ENCODE data around the gene ELK1.

ELK1 gene

DNA sequence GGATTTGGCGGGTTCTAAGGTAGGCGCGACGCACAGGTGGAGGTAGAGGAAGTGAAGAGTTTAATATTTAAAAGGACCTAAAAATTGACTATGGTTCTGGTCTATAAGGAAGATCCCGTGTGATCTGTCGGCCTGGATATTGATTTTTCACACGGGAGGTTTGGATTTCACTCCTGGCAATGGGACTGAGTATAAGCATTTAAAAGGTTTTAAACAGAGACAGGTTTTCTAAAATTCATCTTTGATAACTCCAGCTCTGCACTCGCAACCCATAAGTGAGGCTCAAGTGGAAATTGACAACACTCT is 9.0 kb upstream of the ELK1 start:
- no peak for DNase-seq (ENCODE audit: low read depth in 1 of 2, low spot score in 1 of 2)
- in situ Hi-C loops (cut with HindIII; ENCODE audit: low pct_unique_long_range_greater_than_20kb, low sequenced_read_pairs), result no loop called here

DNA sequence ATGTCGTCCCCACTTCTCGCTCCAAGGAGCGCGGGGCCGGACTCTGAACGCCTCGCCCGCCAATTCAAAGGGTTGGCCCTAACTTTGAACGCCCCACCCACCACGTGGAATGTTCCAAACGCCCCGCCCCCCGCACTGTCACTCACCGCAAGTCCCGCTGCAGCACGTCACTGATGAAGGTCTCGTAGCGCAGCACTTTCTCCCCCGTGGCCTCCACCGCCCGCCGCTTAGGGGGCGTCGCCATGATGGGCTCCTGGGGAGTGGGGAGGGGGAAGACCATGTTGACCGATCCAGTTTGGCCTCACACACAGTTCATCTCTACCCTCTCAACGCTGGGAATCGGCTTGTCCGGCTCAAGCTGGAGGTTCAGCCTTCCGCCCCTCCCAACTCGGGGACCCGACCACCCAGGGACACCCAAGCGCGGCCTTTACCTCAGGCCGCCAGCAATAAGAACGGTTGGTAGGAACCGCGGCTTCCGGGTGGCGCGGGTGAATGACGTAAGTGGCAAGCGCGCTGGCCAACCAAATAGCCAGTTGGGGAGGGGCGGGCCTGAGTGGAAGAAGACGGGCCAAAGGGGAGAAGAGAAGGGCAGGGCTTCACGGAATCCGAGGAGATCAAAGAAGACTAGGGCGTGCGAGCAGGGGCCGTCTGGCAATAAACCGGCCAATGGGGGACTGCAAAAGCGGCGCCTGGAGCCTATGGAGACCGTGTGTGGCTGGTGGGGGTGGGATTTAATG is 8.5 kb upstream of the ELK1 start, which contains the start of gene UXT:
Gene UXT (minus strand): TSS at position 497 of the 737 bp plus-strand sequence. CDS start 253 bp downstream, at position 244.
- peak; percentile 68 to 98 for DNase-seq (ENCODE audit: low read depth in 1 of 2, low spot score in 1 of 2)
- no peak for TF ChIP-seq JUND (IDR thresholded peaks at IDR 0.05; ENCODE audit: low read depth)
- in situ Hi-C loops (cut with HindIII; ENCODE audit: low pct_unique_long_range_greater_than_20kb, low sequenced_read_pairs), result no loop called here

More for the DNA sequence above, 9.0 kb upstream of the ELK1 start:
- no peak for TF ChIP-seq JUND (IDR thresholded peaks at IDR 0.05; ENCODE audit: low read depth)

GRCh38 chrX:47658301-47658683 is 7.9 kb upstream of the ELK1 start:
- TF ChIP-seq JUND (IDR thresholded peaks at IDR 0.05; ENCODE audit: low read depth), result no peak
- in situ Hi-C loops (cut with HindIII; ENCODE audit: low pct_unique_long_range_greater_than_20kb, low sequenced_read_pairs), result no loop called here
- no peak for DNase-seq (ENCODE audit: low read depth in 1 of 2, low spot score in 1 of 2)

- DNase-seq (ENCODE audit: low read depth in 1 of 2, low spot score in 1 of 2), result no peak
- in situ Hi-C loops (cut with HindIII; ENCODE audit: low pct_unique_long_range_greater_than_20kb, low sequenced_read_pairs), result no loop called here
- TF ChIP-seq JUND (IDR thresholded peaks at IDR 0.05; ENCODE audit: low read depth), result no peak
These were observed 911 bp upstream of the ELK1 start for GRCh38 chrX:47651043-47651905.

DNA sequence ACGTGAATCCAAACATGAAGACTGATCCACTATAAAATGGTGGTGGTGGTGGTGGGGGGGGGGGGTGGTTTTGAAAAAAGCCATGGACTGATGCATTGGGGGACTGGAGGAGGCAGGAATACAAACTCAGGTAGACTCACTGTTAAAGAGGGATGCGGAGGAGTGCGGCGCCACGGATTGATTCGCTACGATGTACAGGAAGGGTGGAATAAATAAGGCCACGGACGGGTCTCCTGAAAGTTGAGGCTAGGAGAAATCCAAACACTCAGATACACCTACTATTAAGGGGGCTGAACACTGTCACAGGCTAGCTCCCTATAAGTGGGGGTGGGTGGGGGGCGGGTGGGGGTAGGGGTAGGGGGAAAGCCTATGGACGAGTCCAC is 591 bp downstream of the ELK1 start:
- in situ Hi-C loops (cut with HindIII; ENCODE audit: low pct_unique_long_range_greater_than_20kb, low sequenced_read_pairs), result no loop called here
- no peak for DNase-seq (ENCODE audit: low read depth in 1 of 2, low spot score in 1 of 2)
- TF ChIP-seq JUND (IDR thresholded peaks at IDR 0.05; ENCODE audit: low read depth), result no peak

DNA sequence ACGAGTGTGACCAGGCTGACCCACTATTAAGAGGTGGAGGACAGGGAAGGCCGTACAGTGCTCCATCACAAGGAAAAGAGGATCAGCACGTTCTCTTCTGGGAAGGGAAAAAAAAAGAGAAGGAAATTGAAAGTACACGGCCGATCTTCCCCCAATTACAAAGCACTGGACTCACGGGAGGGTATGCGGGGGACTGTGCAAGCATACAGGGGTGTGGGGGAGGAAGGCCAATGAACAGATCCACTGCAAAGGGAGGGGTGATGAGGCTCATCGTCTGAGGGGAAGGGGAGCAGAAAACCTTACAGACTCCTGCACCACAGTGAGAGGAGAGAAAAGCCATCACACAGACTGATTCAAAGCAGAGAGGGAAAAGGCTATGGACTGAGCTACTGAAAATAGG is 1.1 kb downstream of the ELK1 start:
- DNase-seq (ENCODE audit: low read depth in 1 of 2, low spot score in 1 of 2), result no peak
- in situ Hi-C loops (cut with HindIII; ENCODE audit: low pct_unique_long_range_greater_than_20kb, low sequenced_read_pairs), result no loop called here
- TF ChIP-seq JUND (IDR thresholded peaks at IDR 0.05; ENCODE audit: low read depth), result no peak

GRCh38 chrX:47648376-47648775 is 2.0 kb downstream of the ELK1 start:
- no peak for TF ChIP-seq JUND (IDR thresholded peaks at IDR 0.05; ENCODE audit: low read depth)
- DNase-seq (ENCODE audit: low read depth in 1 of 2, low spot score in 1 of 2), result peak in 1 of 2 experiments; percentile 49
- in situ Hi-C loops (cut with HindIII; ENCODE audit: low pct_unique_long_range_greater_than_20kb, low sequenced_read_pairs), result no loop called here

GRCh38 chrX:47646636-47647035 is 3.7 kb downstream of the ELK1 start:
- in situ Hi-C loops (cut with HindIII; ENCODE audit: low pct_unique_long_range_greater_than_20kb, low sequenced_read_pairs), result no loop called here
- DNase-seq (ENCODE audit: low read depth in 1 of 2, low spot score in 1 of 2), result no peak
- TF ChIP-seq JUND (IDR thresholded peaks at IDR 0.05; ENCODE audit: low read depth), result no peak

DNA sequence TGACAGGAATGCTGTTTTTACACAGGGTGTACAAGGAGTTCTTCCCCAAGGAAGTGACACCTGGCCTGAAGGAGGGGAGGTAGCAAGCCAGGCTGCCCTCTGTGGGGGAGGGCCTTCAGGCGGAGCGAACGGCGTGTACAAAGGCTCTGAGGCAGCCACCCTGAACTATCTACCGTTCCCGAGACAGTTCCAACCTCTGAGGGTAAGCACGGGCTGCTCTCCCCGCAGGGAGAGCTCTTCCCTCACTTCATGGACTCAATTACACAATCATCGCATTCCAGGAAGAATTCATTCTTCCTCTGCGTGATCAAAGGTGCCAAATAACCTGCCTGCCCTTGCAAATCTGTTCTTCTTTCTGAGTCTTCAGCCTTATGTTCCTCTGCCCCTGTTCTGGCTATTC is 4.8 kb downstream of the ELK1 start:
- TF ChIP-seq JUND (IDR thresholded peaks at IDR 0.05; ENCODE audit: low read depth), result no peak
- in situ Hi-C loops (cut with HindIII; ENCODE audit: low pct_unique_long_range_greater_than_20kb, low sequenced_read_pairs), result no loop called here
- no peak for DNase-seq (ENCODE audit: low read depth in 1 of 2, low spot score in 1 of 2)

DNA sequence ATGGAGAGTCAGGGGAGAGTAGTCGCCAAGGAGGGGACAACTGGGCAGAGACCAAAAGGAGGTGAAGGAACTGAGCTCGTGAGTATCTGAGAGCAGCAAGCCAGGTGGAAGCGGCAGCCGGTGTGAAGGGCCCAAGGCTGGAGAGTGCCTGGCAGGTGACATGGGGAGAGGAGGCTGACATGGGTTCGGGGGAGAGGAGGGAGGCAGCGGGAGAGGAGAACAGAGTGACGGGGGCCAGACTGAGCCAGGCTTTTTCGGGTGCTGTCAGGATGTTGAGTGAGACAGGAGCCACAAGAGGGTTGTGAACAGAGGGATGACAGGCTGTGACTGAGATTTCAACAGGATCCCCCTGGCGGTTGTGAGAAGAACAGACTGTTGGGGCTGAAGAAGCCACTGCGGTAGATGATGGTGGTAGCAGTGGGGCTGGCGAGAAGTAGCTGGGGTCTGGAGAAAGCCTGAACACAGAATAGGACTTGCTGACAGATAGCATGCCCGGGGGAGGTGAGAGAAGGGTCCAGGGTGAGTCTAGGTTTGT is 5.7 kb downstream of the ELK1 start:
- no peak for TF ChIP-seq JUND (IDR thresholded peaks at IDR 0.05; ENCODE audit: low read depth)
- in situ Hi-C loops (cut with HindIII; ENCODE audit: low pct_unique_long_range_greater_than_20kb, low sequenced_read_pairs), result no loop called here
- DNase-seq (ENCODE audit: low read depth in 1 of 2, low spot score in 1 of 2), result peak; percentile 33 to 77

- in situ Hi-C loops (cut with HindIII; ENCODE audit: low pct_unique_long_range_greater_than_20kb, low sequenced_read_pairs), result no loop called here
- peak in 1 of 2 experiments; percentile 58 for DNase-seq (ENCODE audit: low read depth in 1 of 2, low spot score in 1 of 2)
These were observed 6.4 kb downstream of the ELK1 start for GRCh38 chrX:47643926-47644325.

DNA sequence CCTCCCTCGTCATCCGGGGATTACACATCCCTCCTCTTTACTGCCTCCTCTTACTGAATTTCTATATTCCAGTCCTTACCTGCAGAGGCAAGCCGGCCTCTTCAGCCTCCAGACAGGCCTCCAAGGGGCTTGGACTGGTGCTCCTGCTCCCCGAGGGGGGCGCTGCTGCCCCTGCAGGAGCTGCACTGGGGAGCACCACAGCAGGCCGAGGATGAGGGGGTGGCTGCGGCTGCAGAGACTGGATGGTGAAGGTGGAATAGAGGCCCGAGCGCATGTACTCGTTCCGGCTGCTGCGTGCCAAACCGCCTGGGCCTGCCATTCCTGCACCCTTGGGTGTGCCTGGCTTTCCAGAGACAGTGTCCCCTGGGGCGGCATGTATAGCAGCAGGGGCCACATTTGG is 11.5 kb downstream of the ELK1 start:
- no peak for DNase-seq (ENCODE audit: low read depth in 1 of 2, low spot score in 1 of 2)
- TF ChIP-seq JUND (IDR thresholded peaks at IDR 0.05; ENCODE audit: low read depth), result no peak
- in situ Hi-C loops (cut with HindIII; ENCODE audit: low pct_unique_long_range_greater_than_20kb, low sequenced_read_pairs), result no loop called here

More at GRCh38 chrX:47643926-47644325, 6.4 kb downstream of the ELK1 start:
- TF ChIP-seq JUND (IDR thresholded peaks at IDR 0.05; ENCODE audit: low read depth), result no peak

All from T47D (cell line).